GM23248 (cell line): ENCODE data around the gene SUFU. TPM values are rescaled to one million over a fixed set of nuclear protein-coding genes. Genes with fewer than 3 reads are reported as not detected.

ENCODE experiments used
- DNase-seq: peaks from one replicate; pipeline ENCODE4 v3.0.0-alpha.2; 2015
- H2AFZ ChIP-seq: fragments of 200-600 bp; sonication (generic); 2 replicates; pipeline ENCODE4 v1.6.1; 2016; ENCODE audit warnings: antibody characterized with exemption
- H3F3A ChIP-seq: fragments of 200-600 bp; sonication (generic); 2 replicates; pipeline ENCODE4 v1.6.1; 2016; ENCODE audit warnings: mild to moderate bottlenecking, antibody characterized with exemption, mixed run types; ENCODE audit not compliant: insufficient read depth
- H3K27ac ChIP-seq: fragments of 200-600 bp; sonication (generic); 2 replicates; pipeline ENCODE4 v1.5.1; 2016; ENCODE audit warnings: mild to moderate bottlenecking
- H3K27me3 ChIP-seq: fragments of 200-600 bp; sonication (generic); replicated peaks from 2 replicates; pipeline ENCODE4 v1.6.1; 2016; ENCODE audit warnings: mild to moderate bottlenecking; ENCODE audit not compliant: insufficient read depth
- H3K36me3 ChIP-seq: fragments of 200-600 bp; sonication (generic); 2 replicates; pipeline ENCODE4 v1.6.1; 2016; ENCODE audit warnings: low read depth, mild to moderate bottlenecking
- H3K4me1 ChIP-seq: fragments of 200-600 bp; sonication (generic); 2 replicates; pipeline ENCODE4 v1.6.1; 2016; ENCODE audit warnings: mild to moderate bottlenecking; ENCODE audit not compliant: insufficient read depth
- H3K4me2 ChIP-seq: fragments of 200-600 bp; sonication (generic); one replicate; pipeline ENCODE4 v1.6.1; 2016; ENCODE audit warnings: mild to moderate bottlenecking; ENCODE audit not compliant: unreplicated experiment
- H3K4me3 ChIP-seq: fragments of 200-600 bp; sonication (generic); 2 replicates; pipeline ENCODE4 v1.5.1; 2016; ENCODE audit warnings: mild to moderate bottlenecking
- H3K79me2 ChIP-seq: fragments of 200-600 bp; sonication (generic); 2 replicates; pipeline ENCODE4 v1.6.1; 2016; ENCODE audit warnings: mild to moderate bottlenecking; ENCODE audit not compliant: insufficient read depth
- H3K9ac ChIP-seq: fragments of 200-600 bp; sonication (generic); 2 replicates; pipeline ENCODE4 v1.6.1; 2016; ENCODE audit warnings: mild to moderate bottlenecking
- H3K9me2 ChIP-seq: fragments of 200-600 bp; sonication (generic); 2 replicates; pipeline ENCODE4 v1.6.1; 2016; ENCODE audit warnings: mixed run types, mild to moderate bottlenecking, moderate library complexity; ENCODE audit not compliant: insufficient read depth
- H3K9me3 ChIP-seq: fragments of 200-600 bp; sonication (generic); one replicate; pipeline ENCODE4 v1.6.1; 2017; ENCODE audit warnings: low read depth
- H4K20me1 ChIP-seq: fragments of 200-600 bp; sonication (generic); 2 replicates; pipeline ENCODE4 v1.6.0; 2016; ENCODE audit not compliant: insufficient read depth
- EZH2 ChIP-seq: fragments of 200-600 bp; sonication (generic); IDR thresholded peaks from 2 replicates; pipeline ENCODE4 v1.6.1; 2018; ENCODE audit warnings: antibody characterized with exemption, mild to moderate bottlenecking; ENCODE audit not compliant: insufficient read depth, poor library complexity, severe bottlenecking
- EZH2phosphoT487 ChIP-seq: fragments of 200-600 bp; sonication (generic); IDR thresholded peaks from 2 replicates; pipeline ENCODE4 v1.6.1; 2018; ENCODE audit warnings: antibody characterized with exemption, moderate library complexity, mild to moderate bottlenecking, low read depth; ENCODE audit not compliant: insufficient read depth
- WGBS, 2 experiments: methylation state at CpG; one replicate each; pipeline ENCODE4 v1.1.6; 2015 to 2017; ENCODE audit warnings: low lambda C conversion rate in 2 of 2, low coverage in 1 of 2; ENCODE audit errors: missing lambda C conversion rate in 2 of 2; 5-methylcytosine and 5-hydroxymethylcytosine counted together
- in situ Hi-C: fragments of 300-500 bp; cut with MboI; formaldehyde crosslinking; loops from 2 replicates; pipeline ENCODE4 v1.15.0; 2020
- polyA plus RNA-seq: library from polyadenylated mRNA; unstranded; fragments of >200 nt; fragmentation: Nextera tagmentation; extraction: Ambion mirVana; gene quantifications from 2 replicates; pipeline ENCODE4 v1.2.1, GENCODE V29; 2016
- small RNA-seq: library from RNA; depleted of rRNA; stranded (forward); fragments of <200 nt; gene quantifications from one replicate; pipeline ENCODE3, GENCODE V24; 2014; ENCODE audit warnings: low read depth, low replicate concordance
- total RNA-seq: library from RNA; depleted of rRNA; stranded (reverse); fragments of >200 nt; shearing (Covaris generic); gene quantifications from 2 replicates; pipeline ENCODE4 v1.2.3, GENCODE V29; 2014; rRNA removed

SUFU gene
- total and polyA plus RNA-seq, 2 experiments from 2014 or later = 3.1 to 5.0 TPM

DNA sequence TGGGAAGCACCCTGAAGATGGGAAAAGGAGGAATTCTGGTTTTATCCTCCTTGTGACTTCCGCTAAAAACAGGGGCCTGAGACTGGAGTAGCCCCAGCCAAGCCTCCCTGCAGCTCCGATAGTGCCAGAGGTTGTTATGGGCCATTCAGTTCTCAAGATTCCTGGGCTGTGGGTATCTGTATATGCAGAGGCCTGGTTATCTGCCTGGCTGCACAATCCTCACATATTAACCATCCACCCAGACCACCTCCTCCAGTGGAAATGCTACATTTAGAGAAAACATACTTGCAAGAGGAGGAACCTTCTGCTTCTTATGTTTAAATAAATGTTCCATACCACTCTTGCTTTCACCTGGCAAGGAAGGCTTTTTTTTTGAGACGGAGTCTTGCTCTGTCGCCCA, 175.8 kb downstream of the SUFU start:
- no peak overlapping the region for H3K27ac ChIP-seq
- 96% methylated on average over 4 of the region's 4 CpGs for WGBS, 2 experiments
- TF ChIP-seq EZH2phosphoT487 (no peak), EZH2 (no peak)

DNA sequence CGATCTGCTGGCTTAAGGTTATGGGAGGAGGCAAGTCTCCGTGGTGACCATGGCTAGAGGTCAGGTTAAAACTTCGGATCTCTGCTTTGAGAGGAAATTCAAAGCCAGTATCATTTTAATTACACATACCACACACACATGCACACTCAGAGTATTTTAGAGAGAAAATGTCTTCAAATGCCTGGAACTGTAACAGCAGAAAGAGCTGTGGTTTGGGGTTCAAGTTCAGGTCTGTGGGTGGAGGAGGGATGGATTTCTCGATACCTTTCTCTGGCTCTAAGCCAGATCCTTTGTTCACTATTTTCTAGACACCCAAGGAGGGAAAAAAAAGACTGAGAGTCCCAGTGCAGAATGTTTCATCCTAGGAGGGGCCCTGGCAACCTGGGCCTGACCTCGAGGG, 177.9 kb downstream of the SUFU start:
- Histone ChIP-seq H3K9me2 (no peaks in the 10 kb centered on the region), H3K9ac (no peak overlapping the region), H3K4me2 (no peak overlapping the region), H3K79me2 (no peaks in the 10 kb centered on the region), H4K20me1 (no peaks in the 10 kb centered on the region), H2AFZ (no peak overlapping the region), H3K27ac (no peak overlapping the region), H3K9me3 (no peaks in the 10 kb centered on the region), H3K36me3 (no peaks in the 10 kb centered on the region; the same call in 1 of the 2 replicates), H3K4me3 (no peak overlapping the region), H3K27me3 (no peaks in the 10 kb centered on the region), H3K4me1 (peaks cover 4% of the 10 kb centered on the region; the same call in 1 of the 2 replicates), H3F3A (no peaks in the 10 kb centered on the region)
- DNase-seq = no peak
- WGBS, 2 experiments = 71 to 72% methylated on average over 5 of the region's 5 CpGs
- TF ChIP-seq EZH2 = no peak
- no peak for TF ChIP-seq EZH2phosphoT487
- in situ Hi-C loops = no loop called here

More for the DNA sequence above, 175.8 kb downstream of the SUFU start:
- Histone ChIP-seq H4K20me1 (no peaks in the 10 kb centered on the region), H3K36me3 (no peaks in the 10 kb centered on the region), H3K27me3 (no peaks in the 10 kb centered on the region), H2AFZ (no peak overlapping the region), H3K4me3 (no peak overlapping the region), H3K9me3 (no peaks in the 10 kb centered on the region), H3F3A (no peaks in the 10 kb centered on the region), H3K9ac (no peak overlapping the region), H3K79me2 (no peaks in the 10 kb centered on the region), H3K4me2 (no peak overlapping the region), H3K9me2 (no peaks in the 10 kb centered on the region), H3K4me1 (peaks cover 18% of the 10 kb centered on the region)
- no peak for DNase-seq
- in situ Hi-C loops = no loop called here

DNA sequence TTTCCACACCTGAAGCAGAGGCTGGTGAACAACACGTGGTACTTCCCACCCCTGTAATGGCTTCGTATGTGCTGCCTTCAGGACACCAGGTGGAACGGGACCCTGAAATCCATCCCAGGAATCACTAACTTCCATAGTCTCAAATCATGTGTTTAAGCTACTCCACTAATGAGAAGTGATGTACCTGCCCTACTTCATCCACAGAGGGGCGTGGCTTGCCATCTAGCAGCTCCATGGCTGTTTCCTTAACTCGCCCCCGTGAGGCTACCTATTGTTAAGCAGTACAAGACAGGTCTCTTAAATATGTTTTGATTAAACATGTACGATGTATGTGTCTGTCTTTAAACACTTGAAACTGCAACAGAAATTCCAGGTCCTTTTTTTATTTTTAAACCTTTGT, 178.6 kb downstream of the SUFU start:
- Histone ChIP-seq H3K9ac (no peak overlapping the region), H3K4me1 (no peaks in the 10 kb centered on the region), H3K36me3 (no peaks in the 10 kb centered on the region; the same call in 1 of the 2 replicates), H3K27me3 (no peaks in the 10 kb centered on the region), H3K9me2 (no peaks in the 10 kb centered on the region), H3F3A (no peaks in the 10 kb centered on the region), H3K9me3 (no peaks in the 10 kb centered on the region), H3K4me3 (no peak overlapping the region), H3K79me2 (no peaks in the 10 kb centered on the region), H2AFZ (no peak overlapping the region), H3K4me2 (no peak overlapping the region), H3K27ac (no peak overlapping the region), H4K20me1 (no peaks in the 10 kb centered on the region)
- in situ Hi-C loops = no loop called here
- WGBS, 2 experiments = 97 to 99% methylated on average over 7 of the region's 7 CpGs
- no peak for TF ChIP-seq EZH2phosphoT487
- no peak for TF ChIP-seq EZH2
- DNase-seq = no peak

DNA sequence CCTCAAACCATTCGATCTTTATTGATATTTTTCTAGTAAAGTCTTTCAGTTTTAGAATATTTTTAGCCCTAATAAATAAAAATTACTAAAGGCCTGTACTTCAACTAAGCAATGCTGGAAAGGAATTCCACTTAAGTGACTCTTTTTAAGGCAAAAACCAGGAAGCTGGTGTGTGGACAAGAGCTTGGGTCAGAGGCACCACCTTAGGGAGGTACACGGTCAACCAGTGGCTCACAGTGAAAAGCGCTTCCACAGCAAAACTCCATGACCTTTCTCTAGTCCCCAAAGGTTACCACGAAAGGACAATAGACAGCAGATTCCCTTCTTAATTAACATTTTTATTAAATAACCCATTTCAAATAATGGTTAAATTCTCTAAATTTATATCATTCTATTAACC, 179.2 kb downstream of the SUFU start:
- Histone ChIP-seq H2AFZ (no peak overlapping the region), H4K20me1 (no peaks in the 10 kb centered on the region), H3K36me3 (no peaks in the 10 kb centered on the region; the same call in 1 of the 2 replicates), H3K9ac (no peak overlapping the region), H3K27me3 (no peaks in the 10 kb centered on the region), H3F3A (no peaks in the 10 kb centered on the region), H3K4me1 (no peaks in the 10 kb centered on the region), H3K9me2 (no peaks in the 10 kb centered on the region), H3K9me3 (no peaks in the 10 kb centered on the region), H3K79me2 (no peaks in the 10 kb centered on the region), H3K4me3 (no peak overlapping the region), H3K4me2 (no peak overlapping the region), H3K27ac (no peak overlapping the region)
- TF ChIP-seq EZH2 (no peak), EZH2phosphoT487 (no peak)
- WGBS, 2 experiments = 87% methylated on average over 4 of the region's 4 CpGs
- no peak for DNase-seq
- in situ Hi-C loops = no loop called here

Small RNA genes lying within 50 kb of the gene (small RNA-seq; reads per million reads assigned to genes)
- not detected for gene RNU6-43P

Other genes starting within 250 kb of the SUFU start
- gene NFKB2, start 108.3 kb upstream of the SUFU start, total RNA-seq = 21.5 and 34.7 TPM in 2 replicates
- gene NFKB2, start 108.3 kb upstream of the SUFU start, polyA plus RNA-seq = 5.7 and 6.7 TPM in 2 replicates
- gene PSD, start 85.2 kb upstream of the SUFU start, total RNA-seq = 1.0 and 11.3 TPM in 2 replicates
- 0.95 and 1.8 TPM in 2 replicates for gene PSD, start 85.2 kb upstream of the SUFU start, polyA plus RNA-seq
- gene FBXL15, start 83.1 kb upstream of the SUFU start, total RNA-seq = 23.1 and 23.6 TPM in 2 replicates
- 17.7 and 19.8 TPM in 2 replicates for gene FBXL15, start 83.1 kb upstream of the SUFU start, polyA plus RNA-seq
- gene CUEDC2, start 71.4 kb upstream of the SUFU start, total RNA-seq = 54.1 and 58.8 TPM in 2 replicates
- gene CUEDC2, start 71.4 kb upstream of the SUFU start, polyA plus RNA-seq = 85.9 and 87.6 TPM in 2 replicates
- not detected in 2 replicates for gene C10orf95, start 52.4 kb upstream of the SUFU start, total RNA-seq
- not detected in 2 replicates for gene C10orf95, start 52.4 kb upstream of the SUFU start, polyA plus RNA-seq
- gene ACTR1A, start 1.3 kb upstream of the SUFU start, total RNA-seq = 109 and 134 TPM in 2 replicates
- 127 and 134 TPM in 2 replicates for gene ACTR1A, start 1.3 kb upstream of the SUFU start, polyA plus RNA-seq
- gene TRIM8, start 140.5 kb downstream of the SUFU start, total RNA-seq = 108 and 114 TPM in 2 replicates
- 35.6 and 37.5 TPM in 2 replicates for gene TRIM8, start 140.5 kb downstream of the SUFU start, polyA plus RNA-seq
- 3.8 and 5.9 TPM in 2 replicates for gene ARL3, start 210.4 kb downstream of the SUFU start, total RNA-seq
- gene ARL3, start 210.4 kb downstream of the SUFU start, polyA plus RNA-seq = 22.7 and 24.1 TPM in 2 replicates
- gene SFXN2, start 210.7 kb downstream of the SUFU start, total RNA-seq = 0.51 and 1.1 TPM in 2 replicates
- 1.7 and 1.9 TPM in 2 replicates for gene SFXN2, start 210.7 kb downstream of the SUFU start, polyA plus RNA-seq
- 42.7 and 57.4 TPM in 2 replicates for gene WBP1L, start 240.0 kb downstream of the SUFU start, total RNA-seq
- 21.1 and 23.0 TPM in 2 replicates for gene WBP1L, start 240.0 kb downstream of the SUFU start, polyA plus RNA-seq